ENCODE data around the gene PIGV.
A peak's percentile ranks its signal among the peaks of the same experiment; 100 is the strongest.

Gene PIGV

DNA sequence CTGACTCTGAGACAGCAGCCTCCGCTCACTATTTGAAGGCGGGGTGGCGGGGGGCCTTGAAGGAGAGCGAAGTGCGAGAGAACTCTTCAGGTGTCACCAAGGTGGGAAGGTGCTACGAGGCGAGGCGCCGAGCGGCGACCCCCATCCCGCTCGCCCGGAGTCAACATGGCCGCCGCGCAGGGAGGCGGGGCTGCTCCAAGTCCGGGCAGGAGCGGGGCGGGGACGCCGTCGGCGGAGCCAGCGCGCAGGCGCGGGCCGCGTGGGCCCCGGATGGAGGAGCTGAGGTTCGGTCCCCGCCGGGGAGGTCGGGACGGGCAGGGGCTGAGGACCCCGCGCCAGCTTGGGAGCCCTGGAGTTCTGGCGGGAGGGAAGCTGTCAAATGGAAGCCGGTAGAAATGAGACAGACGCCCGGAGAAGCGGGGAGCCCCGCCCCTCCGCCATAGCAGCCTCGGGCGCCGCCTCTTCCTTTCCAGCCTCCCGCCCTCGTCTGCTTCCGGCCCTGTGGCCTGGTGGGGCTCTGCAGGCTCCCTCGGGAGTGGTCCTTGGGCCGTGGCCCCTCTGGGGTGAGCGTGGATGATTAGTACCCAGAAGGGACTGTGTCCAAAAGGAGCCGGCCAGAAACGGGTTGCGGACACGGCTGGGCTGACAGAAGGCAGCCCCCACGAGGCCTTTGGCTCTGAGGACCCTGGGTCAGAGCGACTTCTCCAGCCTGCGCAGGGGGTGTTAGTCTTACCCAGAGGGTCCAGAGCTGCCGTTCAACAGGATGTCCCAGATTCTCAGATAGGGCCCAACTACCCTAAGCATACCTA, at the start of gene PIGV:
Gene PIGV (plus strand): TSS at position 245 of the 809 bp plus-strand sequence. CDS start 2,866 bp downstream, outside the sequence.
- DNase-seq (ENCODE audit: low read depth, low spot score): no peak

DNA sequence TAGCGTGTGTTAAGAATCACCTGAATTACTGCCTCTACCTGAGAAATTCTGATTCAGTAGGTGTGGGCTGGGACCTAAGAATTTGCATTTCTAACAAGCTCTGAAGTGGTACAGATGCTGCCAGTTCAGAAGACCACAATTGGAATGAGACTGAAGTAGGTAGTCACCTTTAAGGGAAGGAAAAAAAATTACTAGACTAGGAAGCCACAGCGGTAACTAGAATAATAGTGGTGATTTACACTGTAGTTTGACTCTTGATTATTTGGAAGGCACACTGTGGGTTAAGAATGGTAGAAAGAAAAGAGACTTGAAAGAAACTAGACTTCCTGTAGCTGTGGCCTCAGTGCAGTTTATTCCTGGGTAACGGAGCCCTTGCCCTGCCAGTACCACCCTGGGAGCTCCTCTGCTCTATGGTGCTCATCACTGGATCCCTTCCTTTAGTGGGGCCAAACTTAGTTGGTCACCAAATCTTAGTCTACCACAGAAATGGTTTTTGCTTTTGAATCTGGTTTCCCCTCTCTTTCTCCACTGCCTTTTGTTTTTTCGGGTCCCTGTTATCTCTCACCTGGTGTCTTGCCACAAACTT, 48.3 kb upstream of the PIGV start:
- no peak for DNase-seq (ENCODE audit: low read depth, low spot score)

DNA sequence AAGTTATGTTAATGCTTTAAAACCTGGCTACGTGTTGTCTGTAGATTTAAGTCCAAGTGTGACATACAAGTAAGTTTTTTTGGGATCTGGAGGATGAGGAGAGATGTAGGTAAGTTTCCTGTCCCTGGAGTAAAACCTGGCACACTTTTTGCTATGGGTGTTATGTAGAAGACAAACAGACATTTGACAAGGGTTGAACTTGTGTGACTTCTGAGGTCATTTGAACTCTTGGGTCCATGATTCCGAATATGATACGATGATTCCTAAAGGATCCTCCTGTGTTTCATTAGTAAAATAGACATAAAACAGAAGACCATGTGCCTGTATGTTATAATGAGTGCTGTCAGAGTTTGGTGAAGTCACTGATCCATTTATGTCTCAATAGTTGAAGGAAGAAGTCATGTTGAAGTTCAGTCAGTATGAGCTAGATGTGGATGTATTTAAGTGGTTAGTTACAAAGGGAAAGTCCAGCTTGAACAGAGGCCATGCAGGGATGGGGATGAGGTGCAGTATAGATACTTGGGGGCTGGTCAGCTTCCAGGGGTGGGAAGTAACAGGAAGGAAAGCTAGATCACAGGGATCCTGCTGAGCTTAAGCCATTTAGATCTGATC, 47.6 kb upstream of the PIGV start:
- no peak for DNase-seq (ENCODE audit: low read depth, low spot score)

DNA sequence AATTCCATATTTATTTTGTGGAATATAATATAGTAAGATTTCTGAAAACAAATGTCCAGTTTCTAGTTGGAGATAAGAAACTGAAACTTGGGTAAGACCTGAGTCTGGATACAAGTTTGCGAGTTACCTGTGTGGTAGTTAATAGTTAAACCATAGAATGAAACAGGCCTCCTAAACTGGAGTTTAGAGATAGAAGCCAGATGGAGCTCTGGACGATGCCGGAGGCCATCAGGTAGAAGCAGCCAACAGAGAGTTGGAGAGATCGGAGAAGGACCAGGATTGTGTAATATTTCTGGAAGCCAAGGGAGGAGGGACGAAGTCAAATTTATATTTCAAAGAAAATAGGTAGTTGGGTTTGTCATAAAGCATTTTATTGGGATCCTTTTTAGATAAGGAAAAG, 46.8 kb upstream of the PIGV start:
- no peak for DNase-seq (ENCODE audit: low read depth, low spot score)

DNA sequence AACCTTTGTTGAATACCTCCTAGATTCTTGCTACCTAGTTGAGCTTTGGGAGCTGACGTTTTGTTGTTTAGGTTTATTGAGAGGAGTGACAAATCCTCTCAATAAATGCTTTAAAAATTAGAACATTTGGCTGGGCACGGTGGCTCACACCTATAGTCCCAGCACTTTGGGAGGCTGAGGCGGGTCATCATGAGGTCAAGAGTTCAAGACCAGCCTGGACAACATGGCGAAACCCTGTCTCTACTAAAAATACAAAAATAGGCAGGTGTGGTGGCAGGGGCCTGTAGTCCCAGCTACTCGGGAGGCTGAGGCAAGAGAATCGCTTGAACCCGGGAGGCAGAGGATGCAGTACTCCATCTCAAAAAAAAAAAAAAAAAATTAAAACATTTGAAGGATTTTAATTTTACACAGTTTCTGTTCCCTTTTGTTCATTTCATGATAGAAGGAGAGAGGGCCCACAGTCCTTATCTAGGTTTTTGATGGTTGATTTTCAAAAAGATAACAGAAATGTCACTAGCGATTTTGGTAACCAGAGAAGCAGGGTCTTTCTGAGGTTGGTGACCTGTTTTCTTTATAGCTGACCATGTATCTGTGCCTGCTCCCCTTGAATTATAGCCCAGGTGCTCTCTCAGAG, 44.2 kb upstream of the PIGV start:
- DNase-seq (ENCODE audit: low read depth, low spot score): no peak

DNA sequence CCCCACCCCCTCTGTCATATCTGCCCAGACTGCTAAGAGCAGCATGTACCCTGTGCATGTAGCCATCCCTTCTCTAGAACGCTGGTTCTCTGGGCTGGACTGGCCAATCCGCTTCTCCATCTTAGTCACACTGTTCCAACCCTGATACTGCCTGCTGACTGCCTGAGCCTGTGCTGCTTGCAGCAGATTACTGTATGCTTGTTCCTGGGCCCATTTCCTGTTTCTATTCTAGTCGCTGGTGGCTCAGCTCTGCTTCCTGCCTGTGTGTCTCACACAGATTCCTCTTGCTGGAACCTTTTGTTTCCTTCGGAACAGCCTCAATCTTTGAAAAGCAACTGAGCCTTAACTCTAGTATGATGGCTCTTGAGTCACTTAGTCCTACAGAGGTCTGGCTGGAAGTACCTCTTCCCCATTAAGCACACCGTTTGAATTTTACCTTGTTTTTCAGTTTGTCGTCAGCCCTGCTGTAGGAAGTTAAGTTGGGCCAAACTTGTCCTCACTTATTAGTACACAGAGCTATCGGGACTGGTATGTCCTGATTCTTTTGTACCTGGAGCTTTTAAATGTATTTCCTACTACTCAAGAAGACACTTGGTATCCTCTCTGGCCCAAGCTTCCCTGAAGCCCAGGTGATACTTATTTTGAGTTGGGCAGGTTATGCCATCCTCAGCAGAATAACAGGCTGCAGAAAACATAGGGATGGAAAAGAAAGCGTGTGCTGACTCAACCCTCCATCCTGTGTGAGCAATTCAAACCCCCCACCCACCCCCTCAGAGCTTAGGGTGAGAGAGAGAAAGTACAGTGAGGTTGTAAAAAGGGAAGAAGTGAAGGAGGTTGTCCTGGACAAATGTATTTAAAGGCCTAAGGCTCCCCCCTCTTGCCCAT, 43.4 kb upstream of the PIGV start:
- peak; percentile 87 for DNase-seq (ENCODE audit: low read depth, low spot score)

DNA sequence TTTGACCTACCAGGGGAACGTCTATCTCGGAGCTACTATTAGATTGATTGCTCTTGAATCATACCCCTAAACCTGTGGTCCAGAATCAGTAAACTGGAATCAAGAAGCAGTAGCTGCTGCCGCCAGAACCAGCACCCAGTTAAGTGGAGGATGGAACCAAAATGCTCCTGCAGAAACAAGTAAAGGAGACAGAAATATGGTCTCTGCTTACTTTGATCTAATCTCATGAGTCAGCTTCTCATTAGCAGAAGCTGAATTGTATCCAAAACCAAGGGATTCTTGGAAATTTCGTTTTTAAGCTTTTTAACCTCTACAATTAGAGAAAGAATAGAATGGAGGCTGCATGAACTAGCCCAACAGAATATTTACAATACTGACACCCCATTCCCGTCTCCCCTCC, 42.6 kb upstream of the PIGV start:
- no peak for DNase-seq (ENCODE audit: low read depth, low spot score)

DNA sequence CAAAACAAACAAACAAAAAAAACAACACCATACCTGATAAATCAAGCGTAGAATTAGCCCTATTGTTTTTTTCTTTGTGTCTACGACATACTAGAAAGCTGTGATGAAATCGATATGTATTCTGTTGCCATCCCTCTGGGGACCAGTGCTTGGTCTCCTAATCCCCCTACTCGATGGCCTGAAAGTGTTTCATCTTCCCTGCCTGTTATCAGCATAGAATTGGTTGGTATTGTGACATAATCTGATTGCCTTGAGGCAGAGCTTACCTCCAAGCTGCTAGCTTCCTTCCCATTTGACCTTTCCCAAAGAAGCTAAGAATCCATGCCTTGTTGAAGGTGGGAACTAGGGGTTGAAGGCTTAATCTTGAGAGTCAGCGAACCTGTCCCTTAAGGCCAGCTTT, 40.7 kb upstream of the PIGV start:
- no peak for DNase-seq (ENCODE audit: low read depth, low spot score)

DNA sequence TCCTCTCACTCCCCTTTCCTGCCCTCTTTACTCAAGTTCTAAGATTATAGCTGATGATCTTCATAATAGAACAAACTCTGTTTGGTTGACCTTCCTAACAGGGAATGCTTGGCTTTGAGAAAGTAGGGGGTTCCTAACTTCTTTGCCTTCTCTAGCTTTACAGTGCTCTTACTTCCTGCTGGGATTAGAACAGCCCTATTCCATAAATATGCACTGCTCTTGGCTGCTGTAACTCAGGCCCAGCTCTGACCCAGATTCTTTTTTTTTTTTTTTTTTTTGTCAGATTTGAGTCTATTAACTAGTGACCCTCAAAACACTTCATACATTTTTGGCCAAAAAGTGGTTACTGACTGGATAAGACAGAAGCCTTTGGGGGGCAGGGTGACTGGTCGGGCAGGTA, 39.4 kb upstream of the PIGV start:
- no peak for DNase-seq (ENCODE audit: low read depth, low spot score)

DNA sequence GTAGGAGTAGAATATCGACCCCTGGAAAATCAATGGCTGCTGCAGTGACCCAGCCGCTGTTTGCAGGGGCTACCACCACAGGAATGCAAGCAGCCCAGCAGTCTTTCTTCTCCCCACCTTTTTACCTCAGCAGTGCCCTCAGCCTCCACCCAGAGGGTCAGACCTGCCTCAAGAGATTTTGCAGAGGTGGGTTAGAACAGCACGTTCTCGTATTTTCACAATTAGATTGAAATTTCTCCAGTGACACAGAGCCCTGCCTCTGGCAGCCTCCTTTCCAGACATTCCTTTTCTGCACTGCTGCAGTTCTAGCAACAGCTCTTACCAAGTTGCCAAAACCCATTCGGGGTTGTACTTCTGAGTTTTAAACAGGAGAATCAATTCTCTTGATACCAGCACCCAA, 38.3 kb upstream of the PIGV start:
- DNase-seq (ENCODE audit: low read depth, low spot score): no peak

DNA sequence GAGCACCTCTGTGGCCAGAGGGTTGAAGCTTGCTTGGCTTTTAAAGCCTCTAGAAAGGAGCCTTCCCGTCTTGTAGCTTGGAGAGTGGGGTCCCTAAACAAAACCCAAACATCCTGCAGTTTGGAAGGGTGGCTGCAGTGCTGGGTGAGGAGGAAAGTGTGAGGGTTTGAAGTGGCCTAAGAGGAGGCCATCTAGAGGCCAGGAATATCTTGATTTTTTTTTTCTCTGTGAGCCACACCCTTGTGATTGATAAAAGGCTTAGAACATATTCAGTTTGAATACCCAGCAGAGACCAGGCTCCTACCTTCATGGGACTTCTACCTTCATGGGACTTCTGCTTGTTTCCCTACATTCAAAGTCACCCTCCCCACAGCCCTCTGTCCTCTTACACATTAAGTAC, 37.3 kb upstream of the PIGV start:
- DNase-seq (ENCODE audit: low read depth, low spot score): no peak

DNA sequence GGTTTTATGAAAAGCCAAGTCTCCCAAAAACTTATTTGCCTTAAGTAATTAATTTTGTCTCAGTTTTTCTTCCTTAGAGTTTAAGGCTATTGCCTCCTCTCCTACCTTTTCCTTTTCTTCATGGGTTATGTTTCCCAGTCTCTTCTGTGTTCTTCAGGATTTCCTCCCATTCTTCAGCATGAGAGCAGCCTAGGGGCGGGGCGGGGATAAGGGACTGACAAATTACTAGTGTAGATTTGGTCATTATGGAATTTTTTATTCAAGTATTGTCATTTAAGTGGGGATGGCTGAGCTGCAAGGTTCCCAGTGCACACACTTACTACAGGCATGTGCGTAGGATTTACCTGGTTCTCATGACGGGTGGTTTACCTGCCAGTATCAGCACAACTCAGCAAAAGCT, 35.2 kb upstream of the PIGV start:
- no peak for DNase-seq (ENCODE audit: low read depth, low spot score)

DNA sequence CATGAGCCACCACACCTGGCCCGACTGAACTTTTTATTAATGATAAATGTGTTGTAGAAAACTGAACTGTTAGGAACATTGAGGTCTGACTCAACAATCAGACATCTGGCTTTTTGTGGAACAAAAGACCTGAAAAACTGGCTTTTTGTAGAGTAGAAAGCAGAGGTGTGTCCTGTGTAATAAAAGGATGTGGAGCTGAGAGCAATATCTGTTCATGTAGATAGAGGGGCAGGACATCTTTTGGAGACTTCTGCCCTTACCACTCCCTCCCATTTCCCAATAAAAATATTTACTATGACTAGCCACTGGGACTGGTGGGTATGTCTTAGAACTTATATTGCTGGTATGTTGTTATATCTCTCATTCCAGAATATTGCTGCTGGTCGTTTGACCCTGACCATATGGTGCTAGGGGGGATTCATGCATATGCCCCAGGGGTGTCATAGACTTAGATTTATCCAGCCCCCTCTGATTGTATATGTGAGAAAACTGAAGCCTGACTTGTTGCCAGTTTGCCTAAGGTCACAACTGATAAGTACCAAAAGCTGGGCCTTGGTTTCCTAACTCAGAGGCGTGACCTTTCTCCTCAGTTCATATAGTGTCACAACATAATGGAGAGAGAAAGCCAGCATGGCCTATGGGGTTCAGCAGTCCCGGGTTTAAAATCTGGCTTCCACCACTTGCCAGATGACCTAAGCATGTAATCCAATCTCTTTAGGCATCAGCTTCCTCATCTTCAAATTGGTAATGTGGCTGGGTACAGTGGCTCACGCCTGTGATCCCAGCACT, 33.5 kb upstream of the PIGV start:
- DNase-seq (ENCODE audit: low read depth, low spot score): no peak

DNA sequence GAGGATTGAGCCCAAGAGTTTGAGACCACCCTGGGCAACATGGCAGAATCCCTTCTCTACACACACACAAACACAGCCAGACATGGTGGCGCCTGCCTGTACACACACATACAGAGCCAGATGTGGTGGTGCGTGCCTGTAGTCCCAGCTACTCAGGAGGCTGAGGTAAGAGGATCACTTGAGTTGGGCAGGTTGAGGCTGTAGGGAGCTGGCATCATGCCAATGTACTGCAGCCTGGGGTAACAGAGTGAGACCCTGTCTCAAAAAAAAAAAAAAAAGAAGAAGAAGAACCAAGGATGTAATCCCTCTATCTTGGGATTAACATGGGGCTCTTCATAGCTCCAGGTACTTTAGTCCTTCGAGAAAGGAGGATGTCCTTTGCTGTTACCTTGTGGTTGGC, 29.4 kb upstream of the PIGV start:
- no peak for DNase-seq (ENCODE audit: low read depth, low spot score)

DNA sequence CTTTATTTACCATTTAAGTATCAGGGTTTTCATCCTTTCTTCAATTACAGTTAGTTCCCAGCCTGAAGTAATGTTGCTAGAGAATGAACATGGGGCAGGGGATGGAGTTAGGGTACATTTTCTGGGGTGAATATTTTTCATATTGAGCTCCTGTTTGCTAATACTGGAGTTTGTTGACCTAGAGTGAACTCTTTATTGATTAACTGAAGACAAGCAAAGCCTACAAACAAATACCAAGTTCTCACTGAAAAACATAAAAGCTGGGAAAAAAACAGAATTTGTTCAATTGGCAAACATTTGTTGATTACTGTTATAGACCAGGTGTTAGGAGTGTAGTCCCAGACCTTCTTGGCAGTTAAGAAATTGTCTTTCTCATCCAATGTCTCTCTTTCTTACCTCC, 28.2 kb upstream of the PIGV start:
- DNase-seq (ENCODE audit: low read depth, low spot score): no peak

DNA sequence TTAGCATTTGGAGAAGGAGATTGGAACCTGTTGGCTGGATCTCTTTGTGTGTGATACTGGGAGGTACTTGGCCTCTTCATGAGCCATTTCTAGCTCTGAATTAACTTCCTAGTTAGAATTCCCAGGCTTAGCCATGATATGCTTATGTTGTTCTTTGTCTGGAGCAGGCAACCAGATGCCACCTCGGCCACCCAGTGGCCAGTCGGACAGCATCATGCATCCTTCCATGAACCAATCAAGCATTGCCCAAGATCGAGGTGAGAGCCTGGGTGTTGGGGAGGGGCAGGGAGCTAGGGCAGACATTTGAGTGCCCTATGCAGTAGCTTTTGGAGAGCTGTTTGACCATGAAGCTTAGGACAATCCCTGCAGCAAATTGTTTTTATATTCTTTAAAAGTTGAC, 26.5 kb upstream of the PIGV start:
- DNase-seq (ENCODE audit: low read depth, low spot score): no peak

DNA sequence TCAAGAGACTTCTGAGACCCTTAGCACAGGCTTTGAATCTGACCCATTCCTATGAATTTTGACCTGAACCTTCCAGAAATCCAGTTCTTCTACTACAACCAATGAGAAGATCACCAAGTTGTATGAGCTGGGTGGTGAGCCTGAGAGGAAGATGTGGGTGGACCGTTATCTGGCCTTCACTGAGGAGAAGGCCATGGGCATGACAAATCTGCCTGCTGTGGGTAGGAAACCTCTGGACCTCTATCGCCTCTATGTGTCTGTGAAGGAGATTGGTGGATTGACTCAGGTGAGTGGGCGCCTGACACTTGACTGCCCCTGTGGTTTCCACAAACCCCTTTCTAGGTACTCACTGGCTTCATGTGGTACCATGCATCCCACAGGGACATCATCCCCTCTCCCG, 20.0 kb upstream of the PIGV start:
- no peak for DNase-seq (ENCODE audit: low read depth, low spot score)

DNA sequence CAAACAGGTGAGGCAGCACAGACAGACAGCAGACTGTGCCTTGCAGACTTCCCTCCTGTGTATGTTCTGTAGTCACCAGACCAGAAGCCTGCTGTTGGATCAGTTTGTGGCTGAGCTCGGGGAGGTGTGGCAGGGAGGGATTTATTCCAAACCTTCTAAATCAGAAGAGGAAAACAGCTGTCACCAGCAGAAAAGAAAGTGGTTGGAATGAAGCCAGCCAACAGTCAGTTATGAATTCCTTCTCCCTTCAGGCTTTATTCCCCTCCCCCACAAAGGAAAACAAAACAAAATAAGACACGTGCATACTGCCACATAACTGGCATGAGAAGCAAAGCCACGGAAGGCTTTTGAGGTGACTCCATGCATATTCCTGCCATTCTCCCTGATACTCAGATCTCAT, 19.0 kb upstream of the PIGV start:
- DNase-seq (ENCODE audit: low read depth, low spot score): no peak

DNA sequence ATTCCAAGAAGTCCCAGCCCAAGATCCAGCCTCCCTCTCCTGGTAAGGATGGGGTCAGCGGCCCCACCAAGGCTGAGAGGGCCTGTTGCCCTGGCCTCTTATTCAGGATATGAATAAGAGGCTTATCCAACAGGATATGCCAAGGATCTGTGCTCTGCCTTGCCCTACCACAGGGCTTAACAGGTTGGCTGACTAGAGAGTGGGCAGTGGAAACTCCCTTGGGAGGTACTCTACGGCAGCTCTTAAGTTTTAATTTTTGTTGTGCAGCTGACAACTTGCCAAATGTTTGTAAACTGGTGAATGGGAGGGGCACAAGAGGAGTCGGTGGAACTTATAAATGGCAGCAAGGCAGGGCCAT, 16.5 kb upstream of the PIGV start:
- no peak for DNase-seq (ENCODE audit: low read depth, low spot score)

DNA sequence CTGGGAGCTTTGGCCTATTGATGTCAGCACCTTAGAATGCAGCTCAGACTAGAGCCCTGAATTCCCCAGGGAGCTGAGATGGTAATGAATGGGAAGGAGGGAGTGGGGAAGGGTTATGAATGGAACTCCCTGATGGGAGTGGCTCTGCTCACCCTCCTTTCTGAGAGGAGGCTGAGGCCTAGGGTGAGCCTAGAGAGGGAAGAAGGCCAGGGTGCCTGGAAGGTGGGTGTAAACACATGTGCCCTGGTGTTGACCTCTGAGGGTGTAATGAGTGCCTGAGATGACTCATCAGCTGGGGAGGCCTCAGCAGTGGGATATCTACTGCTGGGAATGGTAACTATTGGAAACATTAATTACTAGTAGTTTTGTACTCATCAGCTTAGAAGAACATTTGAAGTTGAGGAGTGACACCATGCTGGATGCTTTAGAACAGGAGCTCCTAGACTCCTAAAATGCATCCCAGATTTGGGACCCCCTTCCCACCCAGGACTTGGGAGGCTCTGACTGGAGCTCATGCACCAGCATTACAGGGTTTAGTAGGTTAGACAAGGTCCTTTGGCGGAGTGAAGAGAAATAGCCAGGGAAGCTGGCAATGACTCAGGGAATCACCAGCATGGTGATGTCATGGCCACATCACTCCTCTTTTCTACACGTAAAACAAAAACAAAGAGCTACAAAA, 16.0 kb upstream of the PIGV start:
- DNase-seq (ENCODE audit: low read depth, low spot score): no peak
